Neural cell (in vitro differentiated cells): ENCODE data around the gene AVEN. TPM values are rescaled to one million over a fixed set of nuclear protein-coding genes. Genes with fewer than 3 reads are reported as not detected.

Experiments
- H2AFZ ChIP-seq: fragments of 200-600, 300-800 bp; sonication (generic), shearing (Covaris generic); 2 replicates; pipeline ENCODE4 v1.6.0; 2014; ENCODE audit warnings: low read depth, mild to moderate bottlenecking, antibody characterized with exemption, low read length, moderate library complexity
- H3F3A ChIP-seq: fragments of 200-600 bp; shearing (Covaris generic); 2 replicates; pipeline ENCODE4 v1.6.1; 2016; ENCODE audit warnings: mild to moderate bottlenecking, moderate library complexity, mixed read lengths, antibody characterized with exemption, low read length; ENCODE audit not compliant: insufficient read depth, poor library complexity, severe bottlenecking
- H3K27ac ChIP-seq: fragments of 200-600, 300-800 bp; sonication (generic), shearing (Covaris generic); 2 replicates; pipeline ENCODE4 v1.5.1; 2014; ENCODE audit warnings: mild to moderate bottlenecking, low read length, moderate library complexity
- H3K27me3 ChIP-seq: fragments of 300-800, 200-600 bp; sonication (generic), shearing (Covaris generic); 2 replicates; pipeline ENCODE4 v1.6.0; 2014; ENCODE audit warnings: mild to moderate bottlenecking, low read depth, low read length, moderate library complexity; ENCODE audit not compliant: insufficient read depth
- H3K36me3 ChIP-seq: fragments of 300-800, 200-600 bp; sonication (generic), shearing (Covaris generic); 2 replicates; pipeline ENCODE4 v1.5.1; 2014; ENCODE audit warnings: mild to moderate bottlenecking, antibody characterized with exemption, low read length, moderate library complexity; ENCODE audit not compliant: insufficient read depth
- H3K4me2 ChIP-seq: fragments of 300-800, 200-600 bp; sonication (generic), shearing (Covaris generic); 2 replicates; pipeline ENCODE4 v1.6.0; 2014; ENCODE audit warnings: mild to moderate bottlenecking, low read length
- H3K4me3 ChIP-seq: fragments of 300-800, 200-600 bp; sonication (generic), shearing (Covaris generic); 2 replicates; pipeline ENCODE4 v1.5.1; 2014; ENCODE audit warnings: mild to moderate bottlenecking, low read length, moderate library complexity
- H3K79me2 ChIP-seq: fragments of 200-600 bp; shearing (Covaris generic); replicated peaks from 2 replicates; pipeline ENCODE4 v1.6.0; 2014; ENCODE audit warnings: mild to moderate bottlenecking, low read length, moderate library complexity; ENCODE audit not compliant: insufficient read depth
- H3K9ac ChIP-seq: fragments of 300-800, 200-600 bp; sonication (generic), shearing (Covaris generic); 2 replicates; pipeline ENCODE4 v1.6.1; 2016; ENCODE audit warnings: mild to moderate bottlenecking, low read length, mixed read lengths
- H3K9me2 ChIP-seq: fragments of 200-600 bp; shearing (Covaris generic); 2 replicates; pipeline ENCODE4 v1.6.1; 2016; ENCODE audit warnings: mild to moderate bottlenecking, low read length, mixed read lengths; ENCODE audit not compliant: insufficient read depth
- H3K9me3 ChIP-seq: fragments of 200-600, 300-800 bp; sonication (generic), shearing (Covaris generic); 2 replicates; pipeline ENCODE4 v1.6.1; 2016; ENCODE audit warnings: mild to moderate bottlenecking, mixed run types, low read length, moderate library complexity, mixed read lengths
- H4K20me1 ChIP-seq: fragments of 200-600 bp; shearing (Covaris generic); 2 replicates; pipeline ENCODE4 v1.6.1; 2016; ENCODE audit warnings: mild to moderate bottlenecking, mixed run types; ENCODE audit not compliant: insufficient read depth
- CTCF ChIP-seq: fragments of 450-650 bp; IDR thresholded peaks from 2 replicates; pipeline ENCODE4 v1.5.1; 2014; ENCODE audit warnings: antibody characterized with exemption, mild to moderate bottlenecking, moderate library complexity; ENCODE audit not compliant: poor library complexity, severe bottlenecking
- EP300 ChIP-seq: fragments of 450-650 bp; conservative IDR thresholded peaks from 2 replicates; pipeline ENCODE4 v1.6.1; 2014; ENCODE audit warnings: antibody characterized with exemption, mild to moderate bottlenecking, moderate library complexity; ENCODE audit not compliant: poor library complexity, severe bottlenecking
- EZH2 ChIP-seq: fragments of 200-600, 300-800 bp; shearing (Covaris generic), sonication (generic); IDR thresholded peaks from 2 replicates; pipeline ENCODE4 v1.6.1; 2014; ENCODE audit warnings: antibody characterized with exemption, low read length, borderline replicate concordance, mild to moderate bottlenecking; ENCODE audit not compliant: insufficient read depth, poor library complexity, severe bottlenecking
- MXI1 ChIP-seq: fragments of 450-650 bp; conservative IDR thresholded peaks from 2 replicates; pipeline ENCODE4 v1.6.1; 2014; ENCODE audit warnings: antibody characterized with exemption, mild to moderate bottlenecking; ENCODE audit not compliant: poor library complexity, severe bottlenecking
- POLR2AphosphoS5 ChIP-seq: IDR thresholded peaks from 2 replicates; pipeline ENCODE4 v1.6.1; 2012
- RAD21 ChIP-seq: fragments of 450-650 bp; conservative IDR thresholded peaks from 2 replicates; pipeline ENCODE4 v1.6.1; 2014; ENCODE audit warnings: antibody characterized with exemption, mild to moderate bottlenecking, moderate library complexity
- REST ChIP-seq: IDR thresholded peaks from 2 replicates; pipeline ENCODE4 v1.6.1; 2012; ENCODE audit warnings: borderline replicate concordance
- SMC3 ChIP-seq: fragments of 450-650 bp; conservative IDR thresholded peaks from 2 replicates; pipeline ENCODE4 v1.6.1; 2014; ENCODE audit warnings: antibody characterized with exemption, mild to moderate bottlenecking, moderate library complexity; ENCODE audit not compliant: poor library complexity
- TAF1 ChIP-seq: IDR thresholded peaks from 2 replicates; pipeline ENCODE4 v1.6.1; 2012; ENCODE audit warnings: low read depth
- polyA plus RNA-seq: library from polyadenylated mRNA; depleted of rRNA; stranded (reverse); fragments of >200 nt; gene quantifications from 2 replicates; pipeline ENCODE4 v1.2.3, GENCODE V29; 2014

Gene AVEN
- polyA plus RNA-seq, 1 donor from 2014 or later: 14.1 TPM

GRCh38 chr15:34059946-34060345 lies 20.9 kb upstream of the AVEN start:
- no peaks in the 10 kb centered on the region for H3K9me3 ChIP-seq
- no peaks in the 10 kb centered on the region for H3F3A ChIP-seq
- no peak overlapping the region for H3K4me3 ChIP-seq
- H3K27ac ChIP-seq: no peak overlapping the region
- no peaks in the 10 kb centered on the region for H3K79me2 ChIP-seq
- TF ChIP-seq SMC3: no peak
- TF ChIP-seq TAF1: no peak
- TF ChIP-seq RAD21: no peak
- no peak for TF ChIP-seq POLR2AphosphoS5
- no peak for TF ChIP-seq EZH2
- TF ChIP-seq EP300: no peak
- TF ChIP-seq MXI1: no peak
- TF ChIP-seq CTCF: no peak
- TF ChIP-seq REST: no peak
- no peaks in the 10 kb centered on the region for H3K9me2 ChIP-seq
- H3K9ac ChIP-seq: no peak overlapping the region
- no peaks in the 10 kb centered on the region for H3K27me3 ChIP-seq
- H2AFZ ChIP-seq: no peak overlapping the region
- H3K4me2 ChIP-seq: no peak overlapping the region
- H4K20me1 ChIP-seq: no peaks in the 10 kb centered on the region
- H3K36me3 ChIP-seq: no peaks in the 10 kb centered on the region

GRCh38 chr15:34059476-34059875 lies 20.5 kb upstream of the AVEN start:
- H3K27ac ChIP-seq: no peak overlapping the region

More at GRCh38 chr15:34059476-34059875, 20.5 kb upstream of the AVEN start:
- no peak for TF ChIP-seq SMC3
- TF ChIP-seq EP300: no peak
- no peak for TF ChIP-seq POLR2AphosphoS5
- TF ChIP-seq EZH2: no peak
- no peak for TF ChIP-seq MXI1
- TF ChIP-seq REST: no peak
- no peak for TF ChIP-seq TAF1
- no peak for TF ChIP-seq CTCF
- no peak for TF ChIP-seq RAD21
- Histone ChIP-seq H3K4me2 (no peak overlapping the region), H4K20me1 (no peaks in the 10 kb centered on the region), H3K79me2 (no peaks in the 10 kb centered on the region), H3K9me2 (no peaks in the 10 kb centered on the region), H3K36me3 (no peaks in the 10 kb centered on the region), H3K27me3 (no peaks in the 10 kb centered on the region), H3K4me3 (no peak overlapping the region), H3K9ac (no peak overlapping the region), H3F3A (no peaks in the 10 kb centered on the region), H2AFZ (no peak overlapping the region), H3K9me3 (no peaks in the 10 kb centered on the region)
